Measurements from ENCODE around the gene FPR2. TPM values are rescaled to one million over a fixed set of nuclear protein-coding genes. Genes with fewer than 3 reads are reported as not detected.
A peak's percentile ranks its signal among the peaks of the same experiment; 100 is the strongest.

FPR2 gene
- polyA plus RNA-seq, 3 donors = 36.2 to 108 (median 70.3) TPM

DNA sequence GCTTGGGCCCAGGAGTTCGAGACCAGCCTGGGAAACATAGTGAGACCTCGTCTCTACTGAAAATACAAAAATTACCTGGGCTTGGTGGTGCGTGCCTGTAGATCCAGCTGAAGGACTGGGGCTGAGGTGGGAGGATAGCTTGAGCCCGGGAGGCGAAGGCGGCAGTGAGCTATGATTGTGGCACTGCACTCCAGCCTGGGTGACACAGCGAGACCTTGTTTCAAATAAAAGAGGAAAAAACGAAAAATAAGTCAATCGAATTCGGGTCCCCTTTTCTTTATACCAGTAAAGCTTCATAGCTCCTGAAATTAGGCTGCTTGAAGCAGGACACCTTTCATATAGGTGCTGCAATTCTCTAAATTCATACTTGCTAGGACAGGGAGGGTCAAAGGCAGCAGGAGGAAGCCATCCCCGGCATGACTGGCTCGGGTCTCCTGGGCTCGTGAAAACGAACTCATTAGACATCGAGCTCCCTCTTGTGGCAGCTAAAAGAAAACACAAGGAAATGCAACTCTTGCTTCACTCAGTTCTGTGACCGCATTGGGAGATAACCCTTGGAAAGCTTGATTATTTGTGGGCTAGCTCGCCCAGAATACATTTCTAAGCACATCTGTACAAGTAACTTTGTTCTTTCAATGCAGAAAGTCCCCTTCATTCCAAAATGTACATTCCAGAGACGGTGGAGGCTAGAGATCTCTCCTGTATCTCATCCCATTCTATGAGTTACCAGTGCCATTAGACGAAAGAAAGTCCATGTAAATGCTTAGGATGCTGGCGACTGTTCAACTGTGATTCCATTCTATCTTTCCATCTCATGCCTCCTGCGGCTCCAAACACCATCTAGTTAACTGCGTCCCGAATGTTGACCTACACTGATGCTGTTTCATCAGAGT is 16.8 kb downstream of the FPR2 start:
- peaks cover 9 to 15% of the 10 kb centered on the region in 2 donors for H3K9me3 ChIP-seq (replicated peaks in 1 of 2; ENCODE audit: control insufficient read depth in 1 of 2, insufficient read depth in 1 of 2, low read length in 2 of 2)
- no peak overlapping the region for H3K4me3 ChIP-seq (replicated peaks in 1 of 3; ENCODE audit: low read depth in 2 of 3, low read length in 3 of 3)
- H4K20me1 ChIP-seq (ENCODE audit: insufficient read depth, low read length) = no peaks in the 10 kb centered on the region
- no peak overlapping the region for H2AFZ ChIP-seq (ENCODE audit: insufficient read depth, low read depth, low read length, poor library complexity, severe bottlenecking)
- peaks cover 55 to 70% of the 10 kb centered on the region in 2 donors for H3K4me1 ChIP-seq (ENCODE audit: control insufficient read depth in 1 of 2, insufficient read depth in 2 of 2, low read length in 2 of 2)
- Mint-ChIP-seq H3K27me3 (ENCODE audit: low read depth in 3 of 3) (peaks cover 3% of the 10 kb centered on the region in 3 donors), H3K27ac (peak overlapping the region; percentile 10 to 86 (median 70)), H3K9me3 (peaks cover 8 to 22% (median 16%) of the 10 kb centered on the region in 7 donors), H3K4me3 (peak overlapping the region in 1 of 2 donors; percentile 39), H3K4me1 (peaks cover 66% of the 10 kb centered on the region), H3K36me3 (peaks cover 5 to 11% of the 10 kb centered on the region in 2 donors)
- no peak overlapping the region for H3K27ac ChIP-seq (ENCODE audit: low read depth in 1 of 2, low read length in 2 of 2)
- intact Hi-C loops (cut with micrococcal nuclease) = loop anchor here (5.0 to 10.0 kb wide), 4 partner anchors 41 to 111 kb away; no protein-coding TSS in a partner anchor
- no peaks in the 10 kb centered on the region for H3K79me2 ChIP-seq (ENCODE audit: insufficient read depth, low read length)
- H3K36me3 ChIP-seq (replicated peaks in 1 of 2; ENCODE audit: control insufficient read depth in 1 of 2, insufficient read depth in 2 of 2, low read length in 2 of 2) = no peaks in the 10 kb centered on the region
- H3K4me2 ChIP-seq (replicated peaks; ENCODE audit: extremely low read depth, low read length, poor library complexity, severe bottlenecking) = peak overlapping the region; percentile 20
- H3K27me3 ChIP-seq (ENCODE audit: control insufficient read depth in 2 of 2, insufficient read depth in 2 of 2, low read length in 2 of 2) = no peaks in the 10 kb centered on the region
- TF ChIP-seq, protein P1, sequence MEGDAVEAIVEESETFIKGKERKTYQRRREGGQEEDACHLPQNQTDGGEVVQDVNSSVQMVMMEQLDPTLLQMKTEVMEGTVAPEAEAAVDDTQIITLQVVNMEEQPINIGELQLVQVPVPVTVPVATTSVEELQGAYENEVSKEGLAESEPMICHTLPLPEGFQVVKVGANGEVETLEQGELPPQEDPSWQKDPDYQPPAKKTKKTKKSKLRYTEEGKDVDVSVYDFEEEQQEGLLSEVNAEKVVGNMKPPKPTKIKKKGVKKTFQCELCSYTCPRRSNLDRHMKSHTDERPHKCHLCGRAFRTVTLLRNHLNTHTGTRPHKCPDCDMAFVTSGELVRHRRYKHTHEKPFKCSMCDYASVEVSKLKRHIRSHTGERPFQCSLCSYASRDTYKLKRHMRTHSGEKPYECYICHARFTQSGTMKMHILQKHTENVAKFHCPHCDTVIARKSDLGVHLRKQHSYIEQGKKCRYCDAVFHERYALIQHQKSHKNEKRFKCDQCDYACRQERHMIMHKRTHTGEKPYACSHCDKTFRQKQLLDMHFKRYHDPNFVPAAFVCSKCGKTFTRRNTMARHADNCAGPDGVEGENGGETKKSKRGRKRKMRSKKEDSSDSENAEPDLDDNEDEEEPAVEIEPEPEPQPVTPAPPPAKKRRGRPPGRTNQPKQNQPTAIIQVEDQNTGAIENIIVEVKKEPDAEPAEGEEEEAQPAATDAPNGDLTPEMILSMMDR (IDR thresholded peaks at IDR 0.05) = peak; percentile 84
- peak; percentile 81 to 93 (median 91) for DNase-seq
- no peak overlapping the region for H3K9ac ChIP-seq (ENCODE audit: insufficient read depth, low read length, poor library complexity, severe bottlenecking)
- 29% methylated on average over 10 of the region's 23 CpGs for WGBS (ENCODE audit: insufficient coverage)

DNA sequence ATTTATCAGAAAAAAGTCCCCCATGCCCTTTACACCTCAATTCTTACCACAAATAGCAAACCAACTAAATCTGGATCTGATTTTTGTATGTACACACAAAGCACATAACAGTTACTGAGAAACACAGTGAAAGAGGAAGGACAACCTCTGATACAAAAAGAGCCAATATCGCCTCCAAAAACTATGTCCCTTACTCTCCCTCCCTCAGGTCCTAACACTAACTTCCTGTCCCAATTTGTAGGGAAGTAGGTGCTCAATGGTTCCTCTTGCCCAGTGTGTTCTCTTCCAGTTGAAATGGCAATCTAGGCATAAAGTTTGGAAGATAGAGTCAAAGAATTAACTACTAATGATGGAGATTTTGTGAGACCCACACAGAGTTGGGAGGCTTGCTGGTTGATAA is 18.2 kb downstream of the FPR2 start:
- H3K79me2 ChIP-seq (ENCODE audit: insufficient read depth, low read length) = no peaks in the 10 kb centered on the region
- Mint-ChIP-seq H3K27ac (peak overlapping the region in 4 of 7 donors; percentile 4 to 61 (median 17)), H3K27me3 (ENCODE audit: low read depth in 3 of 3) (peaks cover 0 to 3% (median 3%) of the 10 kb centered on the region in 3 donors), H3K36me3 (peaks cover 3 to 4% of the 10 kb centered on the region in 2 donors), H3K4me3 (peak overlapping the region in 1 of 2 donors; percentile 21), H3K9me3 (peaks cover 0 to 10% (median 4%) of the 10 kb centered on the region in 7 donors), H3K4me1 (peaks cover 62% of the 10 kb centered on the region)
- H3K4me1 ChIP-seq (ENCODE audit: control insufficient read depth in 1 of 2, insufficient read depth in 2 of 2, low read length in 2 of 2) = peaks cover 62 to 81% of the 10 kb centered on the region in 2 donors
- DNase-seq = peak in 1 of 3 donors; percentile 43
- H3K4me2 ChIP-seq (replicated peaks; ENCODE audit: extremely low read depth, low read length, poor library complexity, severe bottlenecking) = no peak overlapping the region
- intact Hi-C loops (cut with micrococcal nuclease) = loop anchor here (5.0 to 10.0 kb wide), 4 partner anchors 42 to 112 kb away; no protein-coding TSS in a partner anchor
- TF ChIP-seq, protein P1 (IDR thresholded peaks at IDR 0.05) = no peak
- H3K27ac ChIP-seq (ENCODE audit: low read depth in 1 of 2, low read length in 2 of 2) = no peak overlapping the region
- H3K9ac ChIP-seq (ENCODE audit: insufficient read depth, low read length, poor library complexity, severe bottlenecking) = no peak overlapping the region
- no peaks in the 10 kb centered on the region for H4K20me1 ChIP-seq (ENCODE audit: insufficient read depth, low read length)
- H3K4me3 ChIP-seq (replicated peaks in 1 of 3; ENCODE audit: low read depth in 2 of 3, low read length in 3 of 3) = no peak overlapping the region
- H3K27me3 ChIP-seq (ENCODE audit: control insufficient read depth in 2 of 2, insufficient read depth in 2 of 2, low read length in 2 of 2) = no peaks in the 10 kb centered on the region
- WGBS (ENCODE audit: insufficient coverage) = no CpG with 5 or more reads among the region's 1 CpG
- no peak overlapping the region for H2AFZ ChIP-seq (ENCODE audit: insufficient read depth, low read depth, low read length, poor library complexity, severe bottlenecking)
- H3K36me3 ChIP-seq (replicated peaks in 1 of 2; ENCODE audit: control insufficient read depth in 1 of 2, insufficient read depth in 2 of 2, low read length in 2 of 2) = no peaks in the 10 kb centered on the region
- H3K9me3 ChIP-seq (replicated peaks in 1 of 2; ENCODE audit: control insufficient read depth in 1 of 2, insufficient read depth in 1 of 2, low read length in 2 of 2) = peaks cover 0 to 2% of the 10 kb centered on the region in 2 donors

Measured in CD14-positive monocyte (primary cell).